Measurements from ENCODE around the gene DMRTB1.

GRCh38 chr1:53513846-53514245, 54.6 kb downstream of the DMRTB1 start:
- no peak for TF ChIP-seq CTCF (conservative IDR thresholded peaks at IDR 0.05; ENCODE audit: low read depth, low read length)
- TF ChIP-seq EZH2 (IDR thresholded peaks at IDR 0.05; ENCODE audit: borderline replicate concordance, low read depth, low read length, poor library complexity, severe bottlenecking), result no peak
